ENCODE results near the gene MEGF11.

DNA sequence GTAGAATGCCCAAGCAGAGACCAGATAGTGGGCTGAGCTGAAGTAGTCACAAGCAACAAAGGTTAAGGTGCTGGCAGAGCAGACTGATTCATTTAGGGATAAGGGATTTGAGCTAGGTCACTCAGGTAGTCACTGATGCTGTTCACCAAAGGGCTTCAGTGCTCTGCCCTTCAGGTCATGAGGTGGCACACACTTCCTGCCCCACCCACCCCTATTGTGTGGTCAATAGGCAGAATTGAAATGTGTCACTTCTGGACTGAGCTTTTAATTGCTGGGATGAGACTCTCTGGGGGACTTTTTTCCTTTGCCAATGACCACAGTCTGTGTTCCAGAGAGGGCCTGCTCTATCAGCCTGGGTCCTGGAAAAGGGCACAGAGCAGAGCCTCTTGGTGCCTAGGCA is 37.0 kb upstream of the MEGF11 start:
- TF ChIP-seq, protein P1, sequence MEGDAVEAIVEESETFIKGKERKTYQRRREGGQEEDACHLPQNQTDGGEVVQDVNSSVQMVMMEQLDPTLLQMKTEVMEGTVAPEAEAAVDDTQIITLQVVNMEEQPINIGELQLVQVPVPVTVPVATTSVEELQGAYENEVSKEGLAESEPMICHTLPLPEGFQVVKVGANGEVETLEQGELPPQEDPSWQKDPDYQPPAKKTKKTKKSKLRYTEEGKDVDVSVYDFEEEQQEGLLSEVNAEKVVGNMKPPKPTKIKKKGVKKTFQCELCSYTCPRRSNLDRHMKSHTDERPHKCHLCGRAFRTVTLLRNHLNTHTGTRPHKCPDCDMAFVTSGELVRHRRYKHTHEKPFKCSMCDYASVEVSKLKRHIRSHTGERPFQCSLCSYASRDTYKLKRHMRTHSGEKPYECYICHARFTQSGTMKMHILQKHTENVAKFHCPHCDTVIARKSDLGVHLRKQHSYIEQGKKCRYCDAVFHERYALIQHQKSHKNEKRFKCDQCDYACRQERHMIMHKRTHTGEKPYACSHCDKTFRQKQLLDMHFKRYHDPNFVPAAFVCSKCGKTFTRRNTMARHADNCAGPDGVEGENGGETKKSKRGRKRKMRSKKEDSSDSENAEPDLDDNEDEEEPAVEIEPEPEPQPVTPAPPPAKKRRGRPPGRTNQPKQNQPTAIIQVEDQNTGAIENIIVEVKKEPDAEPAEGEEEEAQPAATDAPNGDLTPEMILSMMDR (IDR thresholded peaks at IDR 0.05) = no peak
- TF ChIP-seq POLR2A (IDR thresholded peaks at IDR 0.05) = no peak
